Gastroesophageal sphincter (tissue), 3 donors: ENCODE results near the gene PPM1J.

Experiments used
- POLR2A ChIP-seq, 2 donors: fragments of 450-650 bp; IDR thresholded peaks; one replicate each; pipeline ENCODE4 v1.6.1; 2017; ENCODE audit warnings: antibody characterized with exemption in 2 of 2, mild to moderate bottlenecking in 2 of 2, moderate library complexity in 1 of 2
- TF ChIP-seq, protein P1 (sequence below), 4 experiments: fragments of 200-600 bp in 2 of 4; fragments of 450-650 bp in 2 of 4; sonication (generic) in 1 of 4; IDR thresholded peaks; one replicate each; pipeline ENCODE4 v1.5.1; 2017 to 2019; ENCODE audit warnings: antibody characterized with exemption in 4 of 4, mild to moderate bottlenecking in 2 of 4, moderate library complexity in 2 of 4

DNA sequence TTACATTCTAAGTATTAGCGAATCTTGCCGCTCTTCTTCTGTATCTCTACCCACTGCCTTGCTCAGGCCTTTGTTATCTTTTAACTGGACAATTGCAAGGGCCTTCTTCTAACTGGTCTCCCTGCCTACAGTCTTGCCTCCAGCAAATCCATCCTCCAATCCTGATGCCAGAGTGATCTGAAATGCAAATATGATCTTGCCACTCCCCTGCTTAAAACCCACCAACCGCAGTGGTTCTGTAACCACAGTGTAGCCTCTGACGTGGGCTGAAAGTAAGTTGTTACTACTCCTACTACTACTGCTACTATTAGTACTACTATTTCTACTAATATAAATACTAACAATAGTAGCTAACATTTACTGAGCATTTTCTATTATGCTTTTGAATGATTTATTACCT lies 28.3 kb downstream of the PPM1J start:
- no peak for TF ChIP-seq POLR2A (IDR thresholded peaks at IDR 0.05)
- TF ChIP-seq, protein P1, sequence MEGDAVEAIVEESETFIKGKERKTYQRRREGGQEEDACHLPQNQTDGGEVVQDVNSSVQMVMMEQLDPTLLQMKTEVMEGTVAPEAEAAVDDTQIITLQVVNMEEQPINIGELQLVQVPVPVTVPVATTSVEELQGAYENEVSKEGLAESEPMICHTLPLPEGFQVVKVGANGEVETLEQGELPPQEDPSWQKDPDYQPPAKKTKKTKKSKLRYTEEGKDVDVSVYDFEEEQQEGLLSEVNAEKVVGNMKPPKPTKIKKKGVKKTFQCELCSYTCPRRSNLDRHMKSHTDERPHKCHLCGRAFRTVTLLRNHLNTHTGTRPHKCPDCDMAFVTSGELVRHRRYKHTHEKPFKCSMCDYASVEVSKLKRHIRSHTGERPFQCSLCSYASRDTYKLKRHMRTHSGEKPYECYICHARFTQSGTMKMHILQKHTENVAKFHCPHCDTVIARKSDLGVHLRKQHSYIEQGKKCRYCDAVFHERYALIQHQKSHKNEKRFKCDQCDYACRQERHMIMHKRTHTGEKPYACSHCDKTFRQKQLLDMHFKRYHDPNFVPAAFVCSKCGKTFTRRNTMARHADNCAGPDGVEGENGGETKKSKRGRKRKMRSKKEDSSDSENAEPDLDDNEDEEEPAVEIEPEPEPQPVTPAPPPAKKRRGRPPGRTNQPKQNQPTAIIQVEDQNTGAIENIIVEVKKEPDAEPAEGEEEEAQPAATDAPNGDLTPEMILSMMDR (IDR thresholded peaks at IDR 0.05) = no peak
